IPS-NIHi7 (cell line): ENCODE results near the gene ECT2.
"Not testable (repeated sequence)": the region's sequence is repeated elsewhere in the genome, so short reads cannot be mapped to it uniquely, and the experiment has no call there.

Experiments
- DNase-seq: peaks from one replicate; pipeline ENCODE4 v3.0.0; 2012; ENCODE audit warnings: mixed read lengths; ENCODE audit errors: extremely low spot score

The ECT2 gene

GRCh38 chr3:172859041-172859440, 108.5 kb downstream of the ECT2 start:
- no peak for DNase-seq

- DNase-seq = not testable (repeated sequence)
These were observed 116.3 kb downstream of the ECT2 start for GRCh38 chr3:172866726-172867350.

DNA sequence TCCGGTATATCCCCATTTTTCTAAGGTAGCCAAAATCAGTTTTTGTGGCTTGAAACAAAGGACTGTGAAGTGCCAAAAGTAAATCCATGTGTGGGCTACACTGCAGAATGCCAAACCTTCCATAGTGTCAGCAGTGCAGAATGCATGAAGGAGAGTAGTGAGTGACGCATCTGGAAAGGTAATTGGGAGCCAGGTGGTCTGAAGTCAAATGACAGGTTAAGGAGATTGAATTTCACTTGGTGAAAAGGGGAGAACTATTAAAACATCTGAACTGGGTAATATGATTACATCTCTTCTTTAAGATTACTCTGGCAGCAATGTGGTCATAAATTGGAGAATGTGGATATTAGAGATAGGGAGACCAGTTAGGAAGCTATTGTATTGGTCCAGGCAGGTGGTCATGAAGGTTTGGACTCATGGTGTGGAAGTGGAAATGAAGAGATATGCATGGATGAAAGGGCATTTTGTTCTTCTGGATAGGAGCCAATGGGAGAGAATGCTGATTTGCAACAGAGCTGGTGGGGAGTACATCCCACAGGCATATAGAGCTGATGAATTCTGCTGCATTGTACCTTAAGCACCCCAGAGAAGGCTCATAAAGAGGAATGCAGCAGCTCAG, 118.2 kb downstream of the ECT2 start:
- no peak for DNase-seq

DNA sequence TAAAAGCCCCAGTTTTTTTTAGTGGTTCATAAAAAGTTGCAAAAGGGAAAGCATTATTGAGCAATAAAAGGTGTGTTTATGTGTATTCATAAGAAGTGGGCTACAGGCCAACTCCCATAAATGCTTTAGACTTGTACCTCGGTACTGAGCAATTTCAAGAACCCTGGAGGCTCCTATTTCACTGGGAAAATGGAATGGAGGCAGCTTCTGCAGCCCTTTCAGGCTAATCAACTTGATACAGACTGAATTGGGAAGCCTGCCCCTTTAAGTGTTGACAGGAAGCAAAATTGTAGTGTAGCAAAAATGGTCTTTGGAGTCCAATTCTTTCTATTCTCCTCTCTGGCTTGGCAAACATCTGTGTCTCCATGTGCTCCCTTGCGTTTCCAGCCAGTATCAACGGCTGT, 118.8 kb downstream of the ECT2 start:
- no peak for DNase-seq

DNA sequence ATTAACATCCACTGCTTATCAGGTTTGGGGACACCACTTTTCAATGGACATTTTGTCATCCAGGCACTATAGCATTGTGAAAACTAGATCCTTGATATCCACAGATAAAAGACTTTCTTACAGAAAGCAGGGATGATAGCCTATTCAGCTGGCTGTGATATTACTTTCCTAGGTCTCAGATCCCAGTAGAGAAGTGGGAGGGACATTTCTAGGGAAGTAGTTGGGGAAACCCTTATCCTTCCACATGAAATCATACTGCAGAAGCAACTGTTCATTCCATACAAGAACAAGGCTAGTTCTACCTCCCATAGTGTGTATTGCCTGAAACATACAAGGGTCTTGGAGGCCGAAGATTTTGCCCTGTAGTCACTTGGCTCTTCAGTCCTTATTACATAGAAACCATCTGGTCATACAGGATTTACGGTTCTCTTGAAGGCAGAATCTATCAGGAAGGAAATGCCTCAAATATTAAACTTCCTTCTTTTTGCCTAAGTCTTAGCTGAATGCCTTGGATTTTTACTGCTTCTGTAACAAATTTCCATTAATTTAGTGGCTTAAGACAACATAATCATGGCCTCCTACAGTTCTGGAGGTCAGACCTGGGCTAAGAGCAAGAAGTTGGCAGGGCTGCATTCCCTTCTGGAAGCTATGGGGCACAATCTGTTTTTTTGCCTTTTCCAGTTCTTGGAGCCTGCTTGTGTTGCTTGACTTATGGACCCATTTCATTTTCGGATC, 119.4 kb downstream of the ECT2 start:
- no peak for DNase-seq
